Effector memory CD4-positive, alpha-beta T cell (primary cell): ENCODE measurements around the gene GC.

Experiments used
- DNase-seq, 3 donors: peaks; one replicate each; pipeline ENCODE4 v3.0.0-alpha.2; 2020
- H3K27ac ChIP-seq: 2 replicates; pipeline ENCODE4 v1.7.0; 2013; ENCODE audit warnings: mild to moderate bottlenecking, low read length, moderate library complexity; ENCODE audit not compliant: insufficient read depth, poor library complexity, severe bottlenecking
- H3K27me3 ChIP-seq: replicated peaks from 2 replicates; pipeline ENCODE4 v1.7.0; 2013; ENCODE audit warnings: mild to moderate bottlenecking, low read length; ENCODE audit not compliant: insufficient read depth, control insufficient read depth, poor library complexity, severe bottlenecking
- H3K36me3 ChIP-seq: 2 replicates; pipeline ENCODE4 v1.7.0; 2013; ENCODE audit warnings: mild to moderate bottlenecking, low read length, moderate library complexity; ENCODE audit not compliant: control insufficient read depth, insufficient read depth
- H3K4me1 ChIP-seq: 2 replicates; pipeline ENCODE4 v1.7.0; 2013; ENCODE audit warnings: low read length, mild to moderate bottlenecking; ENCODE audit not compliant: control insufficient read depth, insufficient read depth, poor library complexity, severe bottlenecking
- H3K4me3 ChIP-seq: 2 replicates; pipeline ENCODE4 v1.7.0; 2013; ENCODE audit warnings: low read length, low read depth, mild to moderate bottlenecking; ENCODE audit not compliant: insufficient read depth, poor library complexity, severe bottlenecking
- H3K9me3 ChIP-seq: 2 replicates; pipeline ENCODE4 v1.7.0; 2013; ENCODE audit warnings: mild to moderate bottlenecking, low read length, moderate library complexity; ENCODE audit not compliant: control insufficient read depth

GC gene

GRCh38 chr4:71729856-71730255 lies 54.0 kb downstream of the GC start:
- H3K9me3 ChIP-seq, result no peaks in the 10 kb centered on the region
- no peak overlapping the region for H3K27ac ChIP-seq
- no peak for DNase-seq
- no peak overlapping the region for H3K4me3 ChIP-seq
- no peaks in the 10 kb centered on the region for H3K27me3 ChIP-seq
- no peaks in the 10 kb centered on the region for H3K36me3 ChIP-seq
- no peaks in the 10 kb centered on the region for H3K4me1 ChIP-seq

- Histone ChIP-seq H3K9me3 (no peaks in the 10 kb centered on the region), H3K27ac (no peak overlapping the region), H3K36me3 (no peaks in the 10 kb centered on the region), H3K4me3 (no peak overlapping the region), H3K4me1 (no peaks in the 10 kb centered on the region), H3K27me3 (no peaks in the 10 kb centered on the region)
- no peak for DNase-seq
Observed at GRCh38 chr4:71713611-71714203, 70.2 kb downstream of the GC start.

- no peak overlapping the region for H3K4me3 ChIP-seq
- no peak for DNase-seq
- H3K27ac ChIP-seq, result no peak overlapping the region
- H3K36me3 ChIP-seq, result no peaks in the 10 kb centered on the region
- H3K4me1 ChIP-seq, result no peaks in the 10 kb centered on the region
- H3K27me3 ChIP-seq, result no peaks in the 10 kb centered on the region
- H3K9me3 ChIP-seq, result no peaks in the 10 kb centered on the region
Observed at GRCh38 chr4:71711985-71712348, 71.9 kb downstream of the GC start.

- H3K4me3 ChIP-seq, result no peak overlapping the region
- no peaks in the 10 kb centered on the region for H3K36me3 ChIP-seq
- DNase-seq, result no peak
- no peaks in the 10 kb centered on the region for H3K27me3 ChIP-seq
- H3K9me3 ChIP-seq, result no peaks in the 10 kb centered on the region
- no peaks in the 10 kb centered on the region for H3K4me1 ChIP-seq
- H3K27ac ChIP-seq, result no peak overlapping the region
Observed at GRCh38 chr4:71711044-71711984, 72.6 kb downstream of the GC start.

- Histone ChIP-seq H3K27me3 (no peaks in the 10 kb centered on the region), H3K36me3 (no peaks in the 10 kb centered on the region), H3K4me3 (no peak overlapping the region), H3K4me1 (no peaks in the 10 kb centered on the region), H3K9me3 (no peaks in the 10 kb centered on the region), H3K27ac (no peak overlapping the region)
- no peak for DNase-seq
Observed at GRCh38 chr4:71709961-71710360, 73.9 kb downstream of the GC start.

GRCh38 chr4:71698141-71698540 lies 85.7 kb downstream of the GC start:
- Histone ChIP-seq H3K4me1 (no peaks in the 10 kb centered on the region), H3K4me3 (no peak overlapping the region), H3K9me3 (no peaks in the 10 kb centered on the region), H3K27me3 (no peaks in the 10 kb centered on the region), H3K27ac (no peak overlapping the region), H3K36me3 (no peaks in the 10 kb centered on the region)
- no peak for DNase-seq

GRCh38 chr4:71697031-71697430 lies 86.8 kb downstream of the GC start:
- no peaks in the 10 kb centered on the region for H3K9me3 ChIP-seq
- no peak for DNase-seq
- H3K27ac ChIP-seq, result no peak overlapping the region
- H3K36me3 ChIP-seq, result no peaks in the 10 kb centered on the region
- H3K4me3 ChIP-seq, result no peak overlapping the region
- H3K4me1 ChIP-seq, result no peaks in the 10 kb centered on the region
- no peaks in the 10 kb centered on the region for H3K27me3 ChIP-seq

- Histone ChIP-seq H3K27me3 (no peaks in the 10 kb centered on the region), H3K36me3 (no peaks in the 10 kb centered on the region), H3K4me3 (no peak overlapping the region), H3K27ac (no peak overlapping the region), H3K4me1 (no peaks in the 10 kb centered on the region), H3K9me3 (no peaks in the 10 kb centered on the region)
- no peak for DNase-seq
Observed at GRCh38 chr4:71694961-71695360, 88.9 kb downstream of the GC start.

GRCh38 chr4:71692963-71693362 lies 90.9 kb downstream of the GC start:
- Histone ChIP-seq H3K4me1 (no peaks in the 10 kb centered on the region), H3K27me3 (no peaks in the 10 kb centered on the region), H3K36me3 (no peaks in the 10 kb centered on the region), H3K9me3 (no peaks in the 10 kb centered on the region), H3K27ac (no peak overlapping the region), H3K4me3 (no peak overlapping the region)
- DNase-seq, result no peak

- H3K4me3 ChIP-seq, result no peak overlapping the region
- no peak for DNase-seq
- H3K4me1 ChIP-seq, result no peaks in the 10 kb centered on the region
- H3K36me3 ChIP-seq, result no peaks in the 10 kb centered on the region
- no peak overlapping the region for H3K27ac ChIP-seq
- H3K27me3 ChIP-seq, result no peaks in the 10 kb centered on the region
- no peaks in the 10 kb centered on the region for H3K9me3 ChIP-seq
Observed at GRCh38 chr4:71692198-71692597, 91.7 kb downstream of the GC start.
